HG03108 (cell line): ENCODE results near the gene AFAP1.

Experiments used
- ATAC-seq: cut with Tn5 transposase; IDR thresholded peaks from one replicate; pipeline ENCODE4 v1.9.1; 2021; ENCODE audit warnings: moderate library complexity; ENCODE audit not compliant: unreplicated experiment

The AFAP1 gene

DNA sequence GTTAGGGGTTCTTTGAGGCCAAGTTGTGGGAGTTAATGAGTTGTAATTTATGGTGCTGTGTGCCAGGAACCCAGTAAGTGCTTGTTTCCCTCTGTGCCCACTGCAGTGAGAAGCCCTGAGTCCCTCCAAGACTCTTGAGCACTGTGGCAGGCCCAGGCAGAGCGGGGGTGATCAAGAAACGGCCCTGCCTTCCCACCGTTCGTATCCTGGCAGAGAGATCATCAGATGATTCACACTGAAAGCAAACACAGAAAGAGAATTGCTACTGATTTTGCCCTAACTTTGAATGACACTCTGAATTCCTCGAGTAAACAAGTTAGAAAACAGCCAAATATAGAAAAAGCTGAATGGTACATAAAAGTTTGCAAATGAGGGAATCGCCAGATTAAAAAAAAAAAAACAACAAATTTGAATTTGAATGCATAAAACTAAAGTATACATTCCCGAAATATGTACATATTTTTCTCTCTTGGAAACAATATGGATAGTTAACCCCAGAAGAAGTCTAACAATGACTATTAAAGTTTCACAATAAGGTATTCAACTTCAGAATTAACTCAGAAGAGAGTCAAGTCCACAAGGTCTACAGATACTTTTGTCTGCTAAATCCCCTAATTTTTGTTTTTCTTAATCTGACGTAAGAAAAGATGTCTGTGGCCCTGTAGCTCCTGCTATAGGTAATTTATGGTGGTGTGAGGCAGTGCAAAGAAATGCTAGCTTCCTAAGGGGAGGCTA is 71.8 kb downstream of the AFAP1 start:
- ATAC-seq, result no peak

DNA sequence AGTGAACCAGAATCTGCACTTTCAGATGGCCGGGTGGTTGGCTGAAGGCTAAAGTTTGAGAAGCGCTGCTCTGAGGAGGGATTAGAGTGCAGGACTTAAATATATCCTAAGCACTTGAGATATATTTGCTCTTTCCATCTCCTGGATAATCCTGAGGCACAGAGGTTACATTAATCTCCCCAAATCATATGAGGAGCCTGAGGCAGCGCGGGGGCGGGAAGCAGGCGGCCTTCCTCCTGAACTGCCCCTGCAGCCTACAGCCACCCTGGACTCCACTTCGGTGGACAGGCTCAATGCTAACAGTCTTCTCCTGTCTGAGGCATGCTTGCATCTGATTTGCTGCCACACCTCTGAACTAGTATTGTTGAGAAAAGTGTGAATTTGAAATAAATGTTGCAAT is 72.5 kb downstream of the AFAP1 start:
- ATAC-seq, result no peak

DNA sequence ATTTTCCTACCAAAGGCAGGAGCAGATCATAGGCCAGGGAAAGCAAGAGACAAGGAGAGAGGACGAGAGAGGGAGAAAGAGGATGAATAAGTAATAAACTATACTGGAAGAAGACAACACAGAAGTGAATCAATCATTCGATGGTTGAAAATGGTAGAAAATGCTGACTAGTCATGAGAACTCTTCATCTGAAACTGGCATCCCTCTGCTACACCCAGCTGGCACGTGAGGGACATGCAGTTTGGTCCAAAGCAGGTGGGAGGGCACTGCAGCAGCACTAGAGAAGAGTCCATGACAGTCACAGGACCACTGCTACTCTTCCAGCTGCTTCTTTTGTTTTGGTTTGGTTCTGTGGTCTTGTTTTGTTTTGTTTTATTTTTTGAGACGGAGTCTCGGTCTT is 74.1 kb downstream of the AFAP1 start:
- no peak for ATAC-seq

DNA sequence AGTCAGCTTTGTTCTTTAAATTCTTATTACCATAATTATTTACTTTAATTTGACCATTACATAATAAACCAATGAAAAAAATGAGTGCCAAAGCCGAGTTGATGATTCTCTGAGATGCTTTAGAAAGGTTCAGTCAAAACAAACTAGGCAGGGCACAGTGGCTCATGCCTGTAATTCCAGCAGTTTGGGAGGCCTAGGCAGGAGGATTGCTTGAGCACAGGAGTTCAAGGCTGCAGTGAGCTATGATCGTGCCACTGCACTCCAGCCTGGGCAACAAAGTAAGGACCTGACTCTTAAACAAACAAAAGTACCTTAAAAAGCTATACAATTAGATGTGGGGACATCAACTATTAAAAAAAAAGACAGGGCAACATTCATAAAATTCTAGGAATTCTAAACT is 75.0 kb downstream of the AFAP1 start:
- ATAC-seq, result no peak

DNA sequence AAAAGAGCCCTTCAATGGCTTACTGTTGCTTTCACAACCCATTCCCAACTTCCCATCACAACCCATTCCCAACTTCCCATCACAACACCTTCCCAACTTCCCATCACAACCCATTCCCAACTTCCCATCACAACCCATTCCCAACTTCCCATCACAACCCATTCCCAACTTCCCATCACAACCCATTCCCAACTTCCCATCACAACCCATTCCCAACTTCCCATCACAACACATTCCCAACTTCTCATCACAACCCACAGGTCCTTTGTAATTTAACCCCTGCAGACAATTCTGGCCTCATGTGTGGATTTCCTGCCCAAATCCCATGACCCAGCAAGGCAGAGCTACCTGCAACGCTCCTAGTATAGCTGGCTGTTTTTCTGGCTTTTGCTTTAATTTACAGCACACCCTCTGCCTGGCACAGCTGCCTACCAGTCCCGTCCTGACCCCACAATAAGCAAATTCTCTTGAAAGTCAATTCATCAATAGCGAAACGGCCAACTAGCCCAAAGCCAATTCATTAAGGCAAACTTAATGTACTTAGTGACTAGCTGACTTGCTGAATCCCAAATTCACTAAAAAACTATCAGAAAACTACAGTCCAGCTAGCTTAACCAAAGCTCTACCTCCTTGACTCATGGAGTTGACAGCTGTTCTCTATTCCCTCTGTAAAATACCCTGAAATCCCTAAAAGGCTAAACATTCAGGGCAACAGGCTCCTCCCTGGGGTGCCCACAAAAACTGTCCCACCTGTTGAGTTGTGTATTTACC is 75.6 kb downstream of the AFAP1 start:
- ATAC-seq, result no peak

DNA sequence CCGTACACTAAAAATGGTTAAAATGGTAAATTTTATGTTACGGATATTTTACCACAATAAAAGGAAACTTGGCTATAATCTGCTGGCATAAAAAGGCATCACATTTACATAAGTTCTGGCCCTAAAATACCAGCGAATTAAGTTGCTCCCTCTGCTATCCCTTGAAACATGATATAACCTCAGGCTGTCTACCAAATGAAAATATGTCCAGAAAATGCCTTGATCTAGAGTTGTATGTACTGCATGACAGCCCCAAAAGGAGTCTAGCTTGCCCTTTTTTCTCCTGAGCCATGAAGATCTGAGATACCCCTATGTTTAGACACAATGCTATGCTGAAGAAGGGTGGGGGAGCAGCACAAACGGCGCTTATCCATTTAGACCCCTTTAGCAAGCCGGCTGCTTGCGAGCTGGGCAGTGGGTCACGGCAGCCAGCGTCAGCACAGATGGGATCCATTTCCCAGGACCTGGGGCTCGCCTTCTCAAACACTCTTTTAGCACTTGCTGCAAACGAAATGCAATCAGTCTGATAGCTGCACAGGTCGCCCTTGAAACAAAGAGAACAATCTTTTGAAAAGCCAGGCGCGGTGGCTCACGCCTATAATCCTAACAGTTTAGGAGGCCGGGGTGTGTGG is 77.0 kb downstream of the AFAP1 start:
- no peak for ATAC-seq

DNA sequence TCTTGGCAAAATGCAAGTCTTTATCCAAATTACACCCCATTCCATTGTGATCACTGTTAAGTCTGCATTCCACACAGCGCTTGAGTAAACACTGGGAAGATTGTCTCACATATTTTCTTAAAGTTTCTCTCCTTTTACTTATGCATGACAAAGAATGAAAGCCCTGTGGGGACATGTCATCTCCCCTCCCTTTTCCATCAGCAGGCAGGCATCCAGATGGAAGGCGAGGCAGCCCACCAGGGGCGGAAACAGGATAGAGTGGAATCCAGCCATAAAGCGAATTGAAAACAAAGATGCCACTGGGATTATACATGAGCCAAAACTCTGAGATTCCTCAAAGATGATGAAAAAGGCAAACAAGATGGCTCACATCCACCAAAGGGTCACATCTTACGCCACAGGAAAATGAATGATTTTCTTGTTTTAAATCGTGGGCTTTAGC is 78.2 kb downstream of the AFAP1 start:
- ATAC-seq, result no peak

DNA sequence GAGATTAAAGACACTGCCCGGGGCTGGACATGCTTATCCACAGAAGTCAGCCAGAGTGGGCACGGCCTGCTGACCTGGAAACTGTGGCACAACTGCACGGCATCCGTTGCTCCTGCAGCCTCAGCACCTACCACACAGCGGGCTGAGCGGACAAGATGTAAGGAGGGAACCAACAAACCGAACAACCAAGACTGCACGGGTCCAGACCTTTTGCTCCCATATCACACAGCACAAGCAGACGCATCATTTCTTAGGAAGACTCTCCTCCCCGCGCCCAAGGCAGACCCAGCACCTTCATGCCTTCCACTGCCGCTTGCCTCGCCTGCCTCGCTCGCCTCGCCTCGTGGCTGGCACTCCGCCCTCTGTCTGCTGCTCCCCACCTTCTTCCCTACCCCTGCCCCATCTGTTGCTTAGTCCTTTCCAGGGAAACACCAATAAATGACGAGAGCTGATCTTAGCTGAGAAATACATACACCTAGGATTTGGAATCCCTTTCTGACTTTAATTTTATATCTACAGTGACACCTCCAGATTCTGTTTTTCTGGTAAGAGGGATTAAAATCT is 79.0 kb downstream of the AFAP1 start:
- no peak for ATAC-seq

DNA sequence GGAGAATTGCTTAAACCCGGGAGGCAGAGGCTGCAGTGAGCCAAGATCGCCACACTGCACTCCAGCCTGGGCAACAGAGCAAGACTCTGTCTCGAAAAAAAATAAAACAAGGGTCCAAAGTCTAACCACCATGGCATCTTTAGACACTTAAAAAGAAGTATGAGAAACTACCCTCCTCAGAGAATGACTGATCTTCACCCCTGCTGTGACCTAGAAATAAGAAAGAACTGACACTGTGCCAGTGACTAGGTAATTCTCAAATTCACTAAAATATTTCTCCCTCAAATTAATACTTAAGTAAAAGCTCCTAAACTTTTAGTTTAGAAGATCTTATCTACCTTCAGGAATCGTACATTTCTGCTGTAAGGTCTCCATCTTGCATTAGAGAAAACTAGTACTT is 80.3 kb downstream of the AFAP1 start:
- ATAC-seq, result no peak

DNA sequence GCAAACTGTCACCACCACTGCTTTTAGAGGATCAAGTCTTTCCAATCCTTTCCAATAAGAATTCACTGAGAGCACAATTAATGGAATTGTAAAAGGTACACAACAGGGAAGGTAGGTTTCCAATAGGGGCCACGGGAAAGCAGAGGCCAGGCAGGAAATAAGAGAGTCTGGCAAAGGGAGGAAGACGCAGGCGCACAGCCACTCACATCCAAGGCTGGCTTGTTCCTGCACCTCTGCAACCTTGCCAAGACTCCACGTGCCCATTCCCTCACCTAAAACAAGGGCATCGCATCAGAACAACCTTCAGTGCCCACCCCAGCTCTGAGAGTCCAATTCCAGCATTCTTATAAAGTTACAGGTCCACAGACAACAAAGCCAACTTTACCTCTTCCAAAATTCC is 81.2 kb downstream of the AFAP1 start:
- no peak for ATAC-seq

DNA sequence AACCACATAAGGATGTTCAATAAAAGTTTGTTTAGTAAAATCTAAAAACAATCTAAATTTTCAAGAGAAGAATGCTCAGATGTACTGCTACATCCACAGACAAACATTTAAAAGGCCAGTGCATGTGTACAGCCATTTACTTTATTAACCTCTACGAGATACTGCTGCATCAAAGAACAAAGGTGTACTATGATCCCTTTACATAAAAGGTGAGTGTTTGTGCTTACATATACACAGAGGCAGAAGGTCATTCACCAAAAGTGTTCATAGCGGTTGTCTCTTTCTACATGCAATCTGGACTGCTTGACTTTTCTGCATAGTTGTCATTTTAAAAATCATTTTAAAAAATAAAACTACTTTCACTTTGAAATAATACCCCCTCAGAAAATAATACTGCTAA is 81.7 kb downstream of the AFAP1 start:
- no peak for ATAC-seq

DNA sequence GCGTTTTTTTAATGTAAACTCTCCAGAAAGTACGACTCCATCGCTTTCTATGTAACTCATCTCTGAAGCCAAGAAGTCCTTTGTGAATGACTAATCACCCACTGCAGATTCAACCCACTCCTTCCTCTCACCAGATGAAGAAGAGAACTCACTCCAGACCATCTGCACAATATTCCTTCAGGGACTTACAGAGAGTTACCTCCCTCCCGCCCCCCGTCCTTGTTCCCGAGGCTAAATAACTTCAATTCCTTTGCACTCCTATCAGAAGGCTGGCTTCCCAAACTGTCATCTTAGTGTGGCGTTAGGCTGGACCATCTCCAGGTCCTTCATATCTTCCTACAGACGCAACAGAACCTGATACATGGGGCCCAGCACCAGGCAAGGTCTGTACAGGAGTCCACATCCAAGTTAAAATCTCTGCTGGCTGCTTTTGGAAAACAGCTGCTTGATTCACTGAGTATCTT is 82.4 kb downstream of the AFAP1 start:
- no peak for ATAC-seq

DNA sequence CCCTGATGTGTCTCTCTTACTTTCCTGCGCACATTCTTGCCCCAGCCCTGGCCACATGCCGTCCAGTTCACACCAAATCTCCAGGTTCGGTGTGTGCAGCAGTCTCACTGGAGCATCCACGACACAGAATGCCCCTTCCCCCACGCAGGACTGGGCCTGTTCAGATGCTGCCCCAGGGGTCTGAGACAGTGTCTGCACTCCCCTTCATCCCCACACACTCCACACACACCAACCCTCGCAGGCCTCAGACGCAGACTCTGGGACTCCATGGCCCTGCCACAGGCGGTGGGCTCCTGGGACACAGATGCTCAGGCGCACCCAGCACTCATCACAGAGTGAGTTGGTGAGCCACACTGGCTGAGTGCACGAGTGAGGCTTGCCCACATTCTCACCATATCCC is 83.9 kb downstream of the AFAP1 start:
- ATAC-seq, result no peak

DNA sequence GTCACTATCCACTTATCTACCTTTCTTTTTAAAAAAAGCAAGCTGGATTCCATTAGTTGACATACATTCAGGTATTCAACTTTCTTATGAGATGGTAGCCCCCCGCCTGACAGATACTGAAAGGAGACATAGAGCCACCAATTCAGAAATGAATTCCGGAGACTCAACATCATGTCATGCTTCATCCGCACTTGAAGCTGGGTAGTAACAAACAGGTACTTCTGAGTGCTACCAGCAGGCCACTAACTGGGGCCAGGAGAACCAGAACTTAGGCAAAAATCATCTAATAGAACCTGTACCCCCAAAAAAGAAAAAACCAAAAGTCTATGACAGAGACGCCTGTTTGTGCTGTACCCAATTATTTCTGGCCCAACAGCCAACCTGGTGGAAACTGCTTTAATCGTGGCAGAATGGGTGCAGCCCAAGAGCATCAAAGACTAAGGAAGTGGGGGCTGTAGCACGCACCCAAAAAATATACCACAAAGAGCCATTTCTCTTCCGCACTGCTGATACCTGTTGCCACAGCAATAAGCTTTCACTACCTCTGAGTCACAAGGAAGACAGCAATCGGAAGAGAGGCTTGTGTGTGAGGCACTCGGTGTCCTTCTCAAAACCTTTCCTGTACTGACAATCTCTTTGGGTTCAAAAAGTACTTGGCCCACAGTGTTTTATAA is 84.8 kb downstream of the AFAP1 start:
- no peak for ATAC-seq

DNA sequence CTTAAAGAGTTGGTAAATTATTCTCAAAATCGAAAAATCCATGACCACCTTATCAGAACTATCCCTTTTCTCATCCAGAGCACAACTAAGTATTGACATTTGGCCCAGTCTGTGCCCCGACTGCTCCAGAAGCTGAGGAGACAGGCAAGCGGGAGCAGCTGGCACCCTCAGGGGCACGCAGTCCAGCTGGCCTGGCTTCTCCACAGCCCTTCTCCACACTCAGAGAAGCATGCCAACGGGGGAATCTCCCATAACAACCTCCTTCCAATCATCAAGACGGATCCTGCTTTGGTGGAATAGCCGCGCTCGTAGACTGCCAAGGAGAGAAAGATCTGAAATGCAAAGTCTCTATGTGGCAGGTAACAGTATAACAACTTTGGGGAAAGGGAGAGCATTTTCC is 85.4 kb downstream of the AFAP1 start:
- ATAC-seq, result no peak

DNA sequence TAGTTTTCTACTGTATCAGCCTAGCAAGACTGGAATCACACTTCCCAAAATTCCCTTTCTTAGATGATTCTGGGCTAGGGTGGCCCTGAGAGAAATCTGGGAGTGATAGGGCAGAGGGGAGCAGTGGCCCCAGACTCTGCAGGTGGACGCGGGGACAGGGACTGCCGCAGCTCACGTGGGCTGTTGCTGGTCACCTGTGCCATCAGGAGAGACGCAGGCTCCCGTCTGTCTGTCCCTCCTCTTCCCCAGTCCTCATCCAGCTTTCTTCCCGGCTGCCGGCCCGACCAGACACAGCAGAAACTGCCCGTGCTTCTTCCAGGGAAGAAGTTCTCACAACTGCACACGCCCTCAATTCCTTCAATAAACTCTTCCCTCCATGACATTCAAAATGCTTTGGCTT is 86.4 kb downstream of the AFAP1 start:
- no peak for ATAC-seq

DNA sequence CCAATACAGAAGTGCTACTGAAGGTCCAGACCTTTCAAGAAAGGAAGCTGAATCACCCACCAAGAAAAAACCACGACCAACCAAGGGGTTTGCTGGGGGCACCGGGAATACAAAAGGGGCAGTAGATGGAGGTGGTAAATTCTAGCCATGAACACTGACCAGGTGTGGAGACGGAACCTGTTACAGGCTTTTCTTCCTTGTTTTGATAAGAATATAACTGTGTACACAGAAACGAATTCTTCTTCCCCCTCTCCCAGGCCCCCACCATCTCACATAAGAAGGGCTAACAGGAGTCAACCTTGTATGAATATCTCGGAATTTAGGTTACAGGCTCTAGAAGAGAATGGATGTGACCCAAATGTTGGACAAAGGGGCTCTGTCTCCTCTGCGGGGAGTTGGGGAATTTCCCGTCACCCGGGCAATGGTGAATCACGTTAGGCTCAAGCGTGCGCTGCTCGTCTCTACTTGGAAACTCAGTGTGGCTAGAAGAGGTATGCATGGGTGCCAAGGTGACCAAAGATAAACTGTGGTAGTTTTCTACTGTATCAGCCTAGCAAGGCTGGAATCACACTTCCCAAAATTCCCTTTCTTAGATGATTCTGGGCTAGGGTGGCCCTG is 87.0 kb downstream of the AFAP1 start:
- ATAC-seq, result no peak

DNA sequence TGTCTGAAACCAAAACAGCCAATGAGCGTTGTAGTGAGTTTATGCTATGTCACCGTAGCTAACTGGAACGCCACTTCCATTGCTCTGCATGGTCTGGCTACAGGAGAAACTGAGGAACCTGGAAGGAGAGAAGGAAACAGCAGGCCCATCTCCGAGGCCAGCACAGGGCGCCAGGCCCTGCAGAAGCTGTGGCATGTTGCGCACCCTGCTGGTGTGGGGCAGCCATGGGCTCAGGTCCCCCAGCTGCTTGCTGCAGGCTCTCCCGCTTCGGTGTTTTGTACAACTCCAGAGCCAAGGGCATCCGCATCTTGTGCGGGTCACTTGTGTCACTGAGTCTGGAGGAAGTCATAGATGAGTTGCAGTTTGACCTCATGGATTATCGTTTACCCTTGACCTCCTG is 89.2 kb downstream of the AFAP1 start:
- no peak for ATAC-seq

DNA sequence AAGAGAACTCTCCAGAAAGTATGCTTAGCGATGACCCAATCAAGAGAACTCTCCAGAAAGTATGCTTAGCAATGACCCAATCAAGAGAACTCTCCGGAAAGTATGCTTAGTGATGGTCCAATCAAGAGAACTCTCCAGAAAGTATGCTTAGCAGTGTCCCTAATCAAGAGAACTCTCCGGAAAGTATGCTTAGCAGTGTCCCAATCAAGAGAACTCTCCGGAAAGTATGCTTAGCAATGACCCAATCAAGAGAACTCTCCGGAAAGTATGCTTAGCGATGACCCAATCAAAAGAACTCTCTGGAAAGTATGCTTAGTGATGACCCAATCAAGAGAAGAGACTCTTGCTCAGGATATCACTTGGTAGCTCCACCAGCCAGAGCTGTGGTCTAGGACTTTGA is 92.5 kb downstream of the AFAP1 start:
- no peak for ATAC-seq

DNA sequence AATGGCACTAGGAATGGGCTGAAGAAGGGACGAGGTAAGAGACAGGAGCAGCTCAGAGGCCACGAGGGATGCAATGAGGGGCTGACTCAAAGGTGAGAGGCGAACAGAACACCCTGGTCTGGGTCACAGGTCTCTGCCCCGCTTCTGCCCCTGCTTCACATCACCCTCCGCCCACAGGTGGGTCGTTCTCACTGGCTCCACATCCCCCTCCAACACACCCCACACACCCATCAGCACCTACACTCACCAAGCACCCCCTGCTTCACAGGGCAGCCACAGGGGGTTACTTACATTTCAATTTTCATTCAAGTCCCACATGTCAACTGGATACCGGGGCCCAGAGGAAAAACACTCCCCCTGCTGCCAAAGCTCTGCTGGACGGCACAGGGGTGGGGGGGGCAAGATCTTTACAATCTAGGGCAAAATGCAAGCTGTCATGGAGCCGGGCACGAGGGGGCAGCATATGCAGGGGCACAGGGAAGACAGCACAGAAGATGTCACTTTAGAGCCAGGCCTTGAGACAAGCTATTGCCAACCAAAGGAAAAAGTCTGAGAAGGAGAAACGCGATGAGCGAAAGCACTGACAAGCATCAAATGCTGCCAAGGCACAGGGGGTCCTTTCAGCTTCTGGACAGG is 94.0 kb downstream of the AFAP1 start:
- no peak for ATAC-seq
